Measurements from ENCODE around the gene EXOC5.

Gene EXOC5

GRCh38 chr14:57268161-57269069 is at the start of gene EXOC5, which contains the start of gene AP5M1:
Gene EXOC5 (minus strand): TSS chr14:57268905. CDS start chr14:57268648, 257 bp downstream.
Gene AP5M1 (plus strand): TSS chr14:57268971. CDS start chr14:57269315, 344 bp downstream.
- in situ Hi-C loops (cut with HindIII; ENCODE audit: low sequenced_read_pairs), result no loop called here

GRCh38 chr14:57317248-57317833 is 48.6 kb upstream of the EXOC5 start:
- in situ Hi-C loops (cut with HindIII; ENCODE audit: low sequenced_read_pairs), result no loop called here

- in situ Hi-C loops (cut with HindIII; ENCODE audit: low sequenced_read_pairs), result no loop called here
Measured at GRCh38 chr14:57314396-57315089, 45.8 kb upstream of the EXOC5 start.

DNA sequence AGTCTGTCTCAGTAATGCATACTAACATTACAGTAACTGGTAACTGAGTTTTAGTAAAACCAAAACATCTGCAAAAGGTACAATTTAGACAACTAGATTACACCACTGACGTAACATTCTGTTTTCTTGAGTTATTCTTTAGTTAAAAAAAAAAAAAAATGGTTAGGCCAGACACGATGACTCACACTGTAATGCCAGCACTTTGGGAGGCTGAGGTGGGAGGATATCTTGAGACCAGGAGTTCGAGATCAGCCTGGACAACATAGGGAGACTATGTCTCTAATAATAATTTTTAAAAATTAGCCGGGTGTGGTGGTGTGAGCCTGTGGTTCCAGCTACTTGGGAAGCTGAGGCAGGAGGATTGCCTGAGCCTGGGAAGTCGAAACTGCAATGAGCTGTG is 34.2 kb upstream of the EXOC5 start:
- in situ Hi-C loops (cut with HindIII; ENCODE audit: low sequenced_read_pairs), result no loop called here

DNA sequence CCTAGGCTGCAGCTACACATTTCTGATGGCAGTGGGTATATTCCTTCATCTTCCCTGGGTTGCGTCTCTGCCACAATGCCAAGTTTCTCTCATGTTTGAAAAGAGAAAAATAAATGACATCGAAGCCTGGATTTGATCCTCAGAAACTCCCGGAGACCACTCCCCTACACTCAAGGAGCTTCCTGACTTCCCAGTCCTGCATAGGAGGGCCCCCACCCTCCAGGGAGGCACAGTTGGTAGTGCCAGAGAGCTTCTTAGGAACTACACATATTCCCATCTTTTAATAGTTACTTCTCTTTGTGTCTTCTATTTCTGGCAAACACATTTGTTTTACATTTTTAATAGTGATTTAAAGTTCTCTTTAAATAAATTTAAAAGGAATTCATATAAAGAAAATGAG is 30.8 kb upstream of the EXOC5 start:
- in situ Hi-C loops (cut with HindIII; ENCODE audit: low sequenced_read_pairs), result no loop called here

GRCh38 chr14:57297852-57298251 is 29.1 kb upstream of the EXOC5 start:
- in situ Hi-C loops (cut with HindIII; ENCODE audit: low sequenced_read_pairs), result no loop called here

- in situ Hi-C loops (cut with HindIII; ENCODE audit: low sequenced_read_pairs), result no loop called here
Measured at GRCh38 chr14:57295239-57295638, 26.5 kb upstream of the EXOC5 start.

GRCh38 chr14:57293866-57294837 is 25.4 kb upstream of the EXOC5 start:
- in situ Hi-C loops (cut with HindIII; ENCODE audit: low sequenced_read_pairs), result no loop called here

DNA sequence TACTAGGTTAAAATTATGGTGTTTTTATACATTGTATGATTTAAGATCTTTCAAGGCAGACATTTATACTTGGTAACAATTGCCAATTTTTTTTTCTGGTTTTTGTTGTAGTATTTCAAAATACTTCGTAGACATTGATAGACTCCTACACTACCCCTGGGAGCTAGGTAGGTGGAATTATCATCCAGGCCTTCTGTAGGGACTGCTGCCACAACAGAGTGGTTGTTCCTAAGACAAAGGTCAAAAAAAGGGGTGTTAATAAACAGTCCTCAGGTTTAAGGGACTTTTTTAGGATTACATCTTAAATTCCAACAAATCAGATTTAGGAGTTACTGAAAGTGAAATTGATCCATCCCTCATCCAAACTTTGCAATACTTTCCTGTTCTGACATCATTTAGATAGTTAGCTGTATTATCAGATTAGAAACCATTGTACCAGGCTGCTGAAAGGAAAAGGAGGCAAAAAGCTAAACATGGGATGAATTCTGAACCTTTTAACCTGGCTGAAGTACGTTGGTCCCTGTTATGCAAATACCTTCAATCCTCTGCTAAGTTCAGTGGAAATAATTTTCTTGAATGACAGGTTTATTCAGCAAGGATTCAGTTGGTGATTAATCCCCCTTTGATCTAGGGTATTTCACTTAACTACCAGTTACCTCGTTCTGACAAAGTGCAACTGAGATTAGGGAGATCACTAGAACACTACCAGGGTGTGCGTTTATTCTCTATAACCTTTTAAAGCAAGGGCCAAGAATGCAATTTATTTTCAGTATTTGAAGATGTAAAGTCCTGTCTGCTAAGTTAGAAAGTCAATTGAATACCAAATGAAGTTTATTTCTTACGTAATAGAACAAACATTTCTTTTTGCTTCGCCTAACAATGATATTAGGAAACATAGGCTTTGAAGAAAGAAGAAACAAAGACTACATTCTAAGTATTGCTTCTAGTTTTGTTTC is 23.3 kb upstream of the EXOC5 start:
- in situ Hi-C loops (cut with HindIII; ENCODE audit: low sequenced_read_pairs), result no loop called here

GRCh38 chr14:57290751-57291150 is 22.0 kb upstream of the EXOC5 start:
- in situ Hi-C loops (cut with HindIII; ENCODE audit: low sequenced_read_pairs), result no loop called here

DNA sequence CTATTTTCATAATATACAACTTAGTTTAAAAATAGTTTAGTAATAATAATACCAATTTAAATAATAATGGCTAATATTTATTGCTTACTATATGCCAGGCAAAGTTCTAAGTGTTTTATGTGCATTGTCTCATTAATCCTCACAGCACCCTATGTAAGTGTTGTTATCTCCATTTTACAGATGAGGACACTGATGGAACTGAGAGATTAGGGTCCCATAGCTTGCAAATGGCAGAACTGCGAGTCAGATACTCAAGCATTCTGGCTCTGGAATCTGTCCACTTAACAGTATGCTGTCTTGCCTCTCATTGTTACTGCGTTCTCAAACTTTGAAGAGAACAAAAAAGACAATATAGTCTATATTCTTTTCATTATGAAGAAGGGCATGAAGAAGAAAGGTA is 19.0 kb upstream of the EXOC5 start:
- in situ Hi-C loops (cut with HindIII; ENCODE audit: low sequenced_read_pairs), result no loop called here

DNA sequence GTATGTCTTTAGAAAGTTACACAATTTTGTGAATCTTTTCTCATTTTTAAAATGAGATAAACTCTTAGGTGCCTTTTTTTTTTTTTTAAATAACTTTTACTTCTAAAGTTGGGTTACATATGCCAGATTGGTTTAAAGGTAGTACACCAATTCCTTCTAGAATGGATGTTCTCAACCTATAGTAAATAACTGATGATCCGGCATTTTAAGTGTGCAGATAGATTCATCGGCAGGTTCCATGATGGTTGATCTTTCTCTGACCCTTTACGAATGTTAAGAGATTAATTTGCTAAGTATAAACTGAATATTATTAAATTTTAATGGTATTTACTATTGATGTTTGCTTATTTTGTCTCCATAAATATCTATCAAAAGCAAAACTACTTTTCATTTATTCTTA is 8.4 kb upstream of the EXOC5 start:
- in situ Hi-C loops (cut with HindIII; ENCODE audit: low sequenced_read_pairs), result no loop called here

DNA sequence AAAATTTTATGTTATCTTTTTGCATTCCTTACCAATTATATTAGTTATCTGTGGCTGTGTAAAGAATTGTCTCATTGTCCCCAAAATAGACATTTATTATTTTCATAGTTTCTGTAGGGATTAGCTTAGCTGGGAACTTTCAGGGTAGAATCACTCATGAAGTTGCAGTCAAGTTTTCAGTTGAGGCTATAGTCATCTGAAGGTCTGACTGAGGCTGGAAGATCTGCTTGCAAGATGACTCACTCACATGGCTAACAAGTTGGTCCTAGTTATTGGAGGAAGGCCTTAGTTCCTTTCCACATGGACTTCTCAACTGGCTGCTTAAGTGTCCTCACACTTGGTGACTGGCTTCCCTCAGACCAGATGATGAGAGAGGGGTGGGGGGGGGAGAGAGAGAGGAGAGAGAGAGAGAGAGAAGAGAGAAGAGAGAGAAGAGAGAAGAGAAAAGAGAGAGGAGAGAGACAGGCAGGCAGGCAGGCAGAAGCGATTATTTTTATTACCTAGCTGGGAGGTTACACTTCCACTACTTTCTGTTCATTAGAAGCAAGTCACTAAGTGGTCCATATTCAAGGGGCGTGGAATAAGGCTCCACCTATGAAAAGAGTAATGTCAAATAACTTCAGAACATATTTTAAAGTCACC is 6.4 kb upstream of the EXOC5 start:
- in situ Hi-C loops (cut with HindIII; ENCODE audit: low sequenced_read_pairs), result no loop called here

- in situ Hi-C loops (cut with HindIII; ENCODE audit: low sequenced_read_pairs), result no loop called here
Measured at GRCh38 chr14:57274551-57274950, 5.8 kb upstream of the EXOC5 start.

DNA sequence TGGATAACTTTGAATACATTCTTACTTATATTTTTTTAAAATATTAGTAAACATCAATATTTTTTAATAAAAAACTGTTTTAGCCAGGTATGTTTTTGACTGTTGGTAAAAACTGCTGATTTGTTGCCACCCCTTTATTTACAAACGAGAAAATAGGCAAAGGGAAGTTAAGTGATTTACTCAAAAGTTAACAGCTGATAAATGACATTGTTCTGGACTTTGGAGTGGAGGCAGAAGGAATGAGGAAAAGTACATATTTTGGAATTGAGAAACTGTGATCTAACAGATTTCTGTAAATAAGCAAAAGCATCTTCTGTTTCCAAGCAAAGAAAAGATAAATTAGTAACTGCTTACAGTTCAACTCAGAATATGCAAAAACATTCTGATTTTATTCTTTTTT is 4.5 kb upstream of the EXOC5 start:
- in situ Hi-C loops (cut with HindIII; ENCODE audit: low sequenced_read_pairs), result no loop called here

- in situ Hi-C loops (cut with HindIII; ENCODE audit: low sequenced_read_pairs), result no loop called here
Measured at GRCh38 chr14:57266065-57266464, 2.6 kb downstream of the EXOC5 start.

GRCh38 chr14:57262117-57262516 is 6.6 kb downstream of the EXOC5 start:
- in situ Hi-C loops (cut with HindIII; ENCODE audit: low sequenced_read_pairs), result no loop called here

- in situ Hi-C loops (cut with HindIII; ENCODE audit: low sequenced_read_pairs), result no loop called here
Measured at GRCh38 chr14:57261604-57262003, 7.1 kb downstream of the EXOC5 start.

GRCh38 chr14:57259672-57260071 is 9.0 kb downstream of the EXOC5 start:
- in situ Hi-C loops (cut with HindIII; ENCODE audit: low sequenced_read_pairs), result no loop called here

All from DLD1 (cell line).